NCI-H2171 (cell line): ENCODE data around the gene ZC3H11A.
"Not testable (repeated sequence)": the region's sequence is repeated elsewhere in the genome, so short reads cannot be mapped to it uniquely, and the experiment has no call there.

ENCODE experiments used
- DNase-seq: peaks from one replicate; lab custom pipeline; 2025; lab: John Stamatoyannopoulos, UW

The ZC3H11A gene

GRCh38 chr1:203795441-203796235, at the start of gene ZC3H11A, which contains the start of gene ZBED6:
Gene ZC3H11A, plus strand, starts transcription at chr1:203795623. Its CDS starts 21,448 bp downstream, at chr1:203817071.
Gene ZBED6, plus strand, starts transcription at chr1:203795623. Its CDS starts 1,900 bp downstream, at chr1:203797523.
- peak; percentile 97 for DNase-seq

GRCh38 chr1:203746281-203746680, 49.1 kb upstream of the ZC3H11A start:
- no peak for DNase-seq

DNA sequence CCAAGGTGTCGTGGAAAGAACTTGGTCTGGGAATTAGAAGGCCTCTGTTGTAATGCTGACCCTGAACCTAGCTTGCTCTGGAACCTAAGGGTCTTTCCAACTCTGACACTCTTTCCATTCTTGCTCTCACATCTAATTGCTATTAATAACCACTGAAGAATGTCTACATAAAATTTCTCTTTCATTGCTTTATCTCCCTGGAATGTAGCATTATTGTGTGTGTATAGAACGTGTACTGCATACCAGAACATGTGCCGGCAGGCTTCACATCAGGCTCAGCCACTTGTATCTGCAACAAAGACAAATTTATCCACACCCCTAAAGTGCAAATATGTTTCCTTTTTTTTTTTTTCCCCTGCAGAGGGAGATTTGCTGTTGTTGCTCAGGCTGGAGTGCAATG, 44.4 kb upstream of the ZC3H11A start:
- no peak for DNase-seq

DNA sequence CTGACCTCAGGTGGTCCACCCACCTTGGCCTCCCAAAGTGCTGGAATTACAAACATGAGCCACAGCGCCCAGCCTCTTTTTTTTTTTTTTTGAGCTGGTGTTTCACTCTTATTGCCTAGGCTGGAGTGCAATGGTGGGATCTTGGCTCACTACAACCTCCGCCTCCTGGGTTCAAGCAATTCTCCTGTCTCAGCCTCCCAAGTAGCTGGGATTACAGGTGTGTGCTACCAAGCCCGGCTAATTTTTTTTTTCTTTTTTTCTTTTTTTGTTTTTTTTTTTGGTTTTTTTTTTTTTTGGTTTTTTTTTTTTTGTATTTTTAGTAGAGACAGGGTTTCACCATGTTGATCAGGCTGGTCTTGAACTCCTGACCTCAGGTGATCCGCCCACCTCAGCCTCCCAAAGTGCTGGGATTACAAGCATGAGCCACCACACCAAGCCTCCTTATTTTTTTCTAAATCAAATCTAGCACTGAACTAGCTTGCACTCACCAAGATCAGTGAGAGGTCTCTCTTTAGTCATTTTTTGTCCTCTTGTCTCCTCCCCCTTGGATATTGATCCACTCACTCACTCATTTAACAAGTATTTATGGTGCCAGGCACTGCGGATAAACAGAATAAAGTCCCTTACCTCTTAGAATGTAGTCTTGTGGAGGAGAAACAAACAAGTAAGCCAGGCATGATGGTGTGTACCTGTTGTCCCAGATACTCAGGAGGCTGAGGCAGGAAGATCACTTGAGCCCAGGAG, 43.6 kb upstream of the ZC3H11A start:
- DNase-seq, result not testable (repeated sequence)

DNA sequence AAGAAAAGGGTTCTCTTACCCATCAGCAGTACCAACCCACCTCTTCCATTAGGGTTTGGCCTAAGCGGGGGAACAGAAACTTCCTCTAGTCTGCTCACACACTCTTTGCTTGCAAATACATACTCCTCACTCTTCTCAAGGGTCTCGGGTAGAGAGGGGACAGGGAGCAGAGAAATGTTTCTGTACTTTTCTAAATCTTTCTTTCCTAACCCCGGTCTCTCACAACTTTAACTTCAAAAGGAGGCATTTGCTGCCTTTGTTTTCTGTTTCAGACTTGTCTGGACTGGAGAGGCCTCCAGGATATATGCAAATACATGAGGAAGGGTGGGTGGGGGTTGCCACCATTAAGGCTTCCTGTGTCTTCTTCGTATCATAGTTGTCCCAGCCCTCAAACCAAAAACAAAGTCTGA, 41.0 kb upstream of the ZC3H11A start:
- no peak for DNase-seq

GRCh38 chr1:203756036-203756435, 39.4 kb upstream of the ZC3H11A start:
- no peak for DNase-seq

DNA sequence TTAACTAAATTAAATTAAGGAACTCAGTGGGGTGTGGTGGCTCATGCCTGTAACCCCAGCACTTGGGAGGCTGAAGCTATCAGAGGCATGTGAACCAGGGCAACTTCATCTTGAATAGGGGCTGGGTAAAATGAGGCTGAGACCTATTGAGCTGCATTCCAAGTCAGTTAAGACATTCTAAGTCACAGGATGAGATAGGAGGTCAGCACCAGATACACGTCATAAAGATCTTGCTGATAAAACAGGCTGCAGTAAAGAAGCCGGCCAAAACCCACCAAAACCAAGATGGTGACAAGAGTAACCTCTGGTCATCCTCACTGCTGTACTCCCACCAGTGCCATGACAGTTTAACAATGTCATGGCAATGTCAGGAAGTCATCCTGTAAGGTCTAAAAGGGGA, 36.7 kb upstream of the ZC3H11A start:
- DNase-seq, result not testable (repeated sequence)

GRCh38 chr1:203760506-203760905, 34.9 kb upstream of the ZC3H11A start:
- no peak for DNase-seq

- DNase-seq, result not testable (repeated sequence)
Measured at GRCh38 chr1:203761958-203762357, 33.5 kb upstream of the ZC3H11A start.

DNA sequence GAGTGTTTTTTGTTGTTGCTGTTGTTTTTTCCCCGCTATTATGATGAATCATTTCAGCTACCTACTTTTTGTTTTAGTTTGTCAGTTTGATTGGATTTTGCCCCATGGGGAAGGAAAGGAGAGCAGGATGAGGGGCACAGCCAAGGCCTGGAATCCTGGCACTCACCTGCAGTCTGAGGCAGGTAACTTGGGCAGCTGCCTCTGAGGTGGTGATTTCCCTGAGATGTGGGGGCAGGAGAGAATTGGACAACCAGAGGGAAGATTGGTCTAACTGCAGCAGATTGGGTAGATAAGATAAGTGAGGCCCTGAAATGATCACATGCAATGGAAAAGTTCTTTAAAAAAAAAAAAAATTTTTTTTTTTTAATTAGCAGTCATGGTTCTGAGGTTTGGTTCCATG, 31.9 kb upstream of the ZC3H11A start:
- DNase-seq, result no peak

GRCh38 chr1:203764105-203765028, 31.1 kb upstream of the ZC3H11A start:
- DNase-seq, result no peak

- DNase-seq, result no peak
Measured at GRCh38 chr1:203765029-203765837, 30.2 kb upstream of the ZC3H11A start, which contains the start of gene LAX1. Gene LAX1, plus strand, starts transcription at chr1:203765183. Its CDS starts 383 bp downstream, at chr1:203765566.

DNA sequence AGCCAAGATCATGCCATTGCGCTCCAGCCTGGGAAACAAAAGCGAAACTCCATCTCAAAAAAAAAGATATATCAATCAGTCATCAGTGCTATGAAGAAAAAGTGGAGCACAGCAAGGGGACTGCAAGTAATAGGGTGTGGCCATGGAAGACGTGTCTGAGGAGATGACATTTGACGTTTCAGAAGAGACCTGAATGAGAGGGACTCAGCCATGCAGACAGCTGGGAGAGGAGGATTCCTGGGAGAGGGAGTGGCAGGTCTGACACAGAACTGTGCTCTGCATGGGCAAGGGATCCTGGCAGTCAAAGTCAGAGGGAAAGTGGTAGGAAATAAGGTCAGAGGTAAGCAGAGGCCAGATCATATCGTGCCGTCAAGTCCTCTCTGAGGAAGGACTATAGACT, 27.2 kb upstream of the ZC3H11A start:
- DNase-seq, result no peak

DNA sequence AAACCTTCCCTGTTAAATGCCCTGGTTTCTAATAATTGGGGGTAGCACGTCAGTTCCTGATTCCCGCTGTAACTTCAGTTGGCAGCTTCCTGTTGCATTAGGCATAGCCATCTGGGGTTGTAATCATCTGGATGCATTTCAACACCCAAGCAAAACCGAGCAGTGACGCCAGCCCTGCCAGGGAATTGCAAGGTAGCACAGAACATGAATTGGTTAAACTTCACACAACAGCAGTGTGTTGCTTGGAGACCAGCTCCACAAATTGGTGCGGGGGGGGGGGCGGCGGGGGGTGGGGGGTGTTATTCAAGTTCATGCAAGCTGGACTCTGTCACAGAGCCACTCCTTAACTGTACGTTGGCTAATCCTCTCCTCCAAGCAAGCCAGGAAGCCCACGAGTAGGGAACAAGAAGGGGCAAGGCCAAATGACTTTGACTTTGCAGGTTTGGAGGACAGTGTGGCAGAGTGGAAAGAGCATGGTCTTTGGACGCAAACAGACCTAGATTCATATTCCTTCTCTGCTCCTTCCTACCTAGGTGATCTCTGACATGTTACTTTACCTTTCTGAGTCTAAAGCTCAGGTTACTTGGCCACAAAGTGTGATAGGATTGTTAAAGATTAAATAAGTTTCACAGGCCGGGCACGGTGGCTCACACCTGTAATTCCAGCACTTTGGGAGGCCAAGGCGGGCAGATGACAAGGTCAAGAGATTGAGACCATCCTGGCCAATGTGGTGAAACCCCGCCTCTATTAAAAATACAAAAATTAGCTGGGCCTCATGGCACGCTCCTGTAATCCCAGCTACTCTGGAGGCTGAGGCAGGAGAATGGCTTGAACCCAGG, 25.7 kb upstream of the ZC3H11A start:
- DNase-seq, result peak; percentile 72

DNA sequence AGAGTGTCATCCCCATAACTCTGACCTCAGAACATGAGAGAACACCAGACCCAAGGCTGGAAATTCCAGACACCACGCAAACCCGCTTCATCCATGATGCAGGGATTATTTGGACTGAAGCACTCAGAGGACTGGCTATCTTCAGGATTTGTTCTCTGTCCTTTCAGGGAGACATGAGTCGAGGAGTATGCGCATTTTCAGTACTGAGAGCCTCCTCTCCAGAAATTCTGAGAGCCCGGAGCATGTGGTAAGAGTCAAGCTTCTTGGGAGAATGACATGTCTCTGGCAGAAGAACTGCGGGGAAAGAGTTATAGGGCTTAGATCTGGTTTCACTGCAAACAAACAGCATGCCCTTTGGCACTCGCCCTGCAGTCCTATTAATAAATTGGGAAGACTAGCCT, 23.5 kb upstream of the ZC3H11A start:
- no peak for DNase-seq

GRCh38 chr1:203772836-203773235, 22.6 kb upstream of the ZC3H11A start:
- no peak for DNase-seq

- DNase-seq, result no peak
Measured at GRCh38 chr1:203776636-203777035, 18.8 kb upstream of the ZC3H11A start.

GRCh38 chr1:203777596-203777995, 17.8 kb upstream of the ZC3H11A start:
- DNase-seq, result no peak

DNA sequence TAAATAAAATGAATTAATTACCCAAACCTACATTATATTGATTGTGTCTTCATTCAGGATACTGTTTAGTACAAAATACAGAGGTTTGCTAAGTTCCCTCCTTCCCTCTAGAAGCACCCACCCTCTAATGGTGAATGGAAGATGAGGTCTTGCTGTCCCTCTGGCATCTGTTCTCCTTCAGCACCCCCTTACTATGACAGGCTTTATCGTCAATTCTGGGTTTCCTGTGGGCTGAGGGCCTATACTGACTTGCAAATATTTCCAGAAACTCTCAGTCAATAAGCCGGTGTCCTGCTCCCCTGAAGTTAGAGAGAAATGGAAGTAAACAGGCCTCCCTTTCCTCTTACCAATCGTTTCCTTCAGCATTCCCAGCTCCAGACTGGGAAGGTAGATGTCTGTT, 17.3 kb upstream of the ZC3H11A start:
- DNase-seq, result no peak

DNA sequence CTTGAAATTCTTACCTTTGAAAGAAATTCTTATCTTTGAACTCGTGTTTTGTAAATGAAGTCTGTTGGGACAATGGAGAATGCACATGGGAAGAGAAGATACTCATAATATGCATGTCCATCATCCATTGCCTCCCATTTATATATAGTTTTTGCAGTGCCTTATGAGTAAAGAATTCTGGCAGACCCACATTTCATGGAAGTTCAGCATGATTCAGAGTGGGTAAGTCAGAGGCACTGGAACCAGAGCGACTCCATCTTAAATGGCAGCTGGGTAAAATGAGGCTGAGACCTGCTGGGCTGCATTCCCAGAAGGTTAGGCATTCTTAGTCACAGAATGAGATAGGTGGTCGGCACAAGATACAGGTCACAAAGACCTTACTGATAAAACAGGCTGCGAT, 16.6 kb upstream of the ZC3H11A start:
- no peak for DNase-seq
